ENCODE data around the gene SSC4D.
"Not testable (repeated sequence)": the region's sequence is repeated elsewhere in the genome, so short reads cannot be mapped to it uniquely, and the experiment has no call there.

SSC4D gene

DNA sequence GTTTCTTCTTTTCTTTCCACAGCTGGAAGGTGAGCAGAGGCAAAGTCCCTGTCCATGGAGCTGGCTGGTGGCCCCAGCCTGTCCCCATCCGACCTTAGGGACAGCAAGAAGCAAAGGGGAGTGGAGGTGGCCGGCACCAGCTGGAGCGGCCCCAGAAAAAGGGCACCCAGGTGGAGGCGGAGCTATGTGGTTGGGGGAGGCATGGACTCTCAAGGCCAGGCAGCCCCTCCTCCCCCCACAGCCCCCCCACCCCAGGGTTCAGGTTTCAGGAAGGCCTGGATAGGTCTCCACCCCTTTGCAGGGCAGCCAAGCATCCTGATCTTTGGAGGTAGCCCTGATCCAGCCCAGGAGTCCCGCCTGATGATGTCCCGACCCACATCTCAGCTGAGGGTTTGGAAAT, at the start of gene SSC4D:
SSC4D (minus strand) TSS at position 161 of the 400 bp plus-strand sequence. CDS start 5,258 bp downstream, outside the sequence.
- DNase-seq: no peak

DNA sequence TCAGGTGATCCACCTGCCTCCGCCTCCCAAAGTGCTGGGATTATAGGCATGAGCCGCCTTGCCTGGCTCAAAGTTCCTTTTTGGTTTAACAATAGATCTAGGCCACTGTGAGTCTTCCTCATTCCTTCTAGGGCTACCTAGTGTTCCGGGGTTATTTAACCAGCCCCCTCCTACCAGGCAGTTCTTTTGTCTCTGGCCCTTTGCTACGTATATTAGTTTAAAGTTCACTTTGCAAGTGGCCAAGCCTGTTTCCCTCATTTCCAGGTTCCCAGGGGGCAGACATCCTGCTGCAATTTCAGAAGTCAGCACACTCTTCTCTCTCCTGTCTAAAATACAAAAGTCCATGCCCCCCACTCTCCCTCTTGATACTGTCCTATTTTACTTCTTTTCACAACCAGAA, 49.0 kb upstream of the SSC4D start:
- not testable (repeated sequence) for DNase-seq

DNA sequence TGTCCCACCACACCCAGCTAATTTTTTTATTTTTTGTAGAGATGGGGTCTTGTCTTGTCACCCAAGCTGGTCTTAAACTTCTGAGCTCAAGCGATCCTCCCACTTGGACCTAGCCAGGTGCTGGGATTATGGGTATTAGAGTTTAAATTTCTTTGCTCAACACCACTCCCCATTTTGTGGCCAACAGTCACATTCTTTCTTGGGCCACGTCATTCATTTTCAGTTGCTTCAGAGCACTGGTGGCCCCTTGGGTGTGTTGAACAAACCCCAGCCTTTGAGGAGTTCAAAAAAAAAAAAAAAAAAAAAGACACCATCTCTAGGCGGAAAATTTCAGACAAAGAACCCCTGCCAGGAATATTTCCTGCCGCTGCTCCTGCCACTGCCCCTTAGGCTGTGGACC, 47.5 kb upstream of the SSC4D start:
- not testable (repeated sequence) for DNase-seq

DNA sequence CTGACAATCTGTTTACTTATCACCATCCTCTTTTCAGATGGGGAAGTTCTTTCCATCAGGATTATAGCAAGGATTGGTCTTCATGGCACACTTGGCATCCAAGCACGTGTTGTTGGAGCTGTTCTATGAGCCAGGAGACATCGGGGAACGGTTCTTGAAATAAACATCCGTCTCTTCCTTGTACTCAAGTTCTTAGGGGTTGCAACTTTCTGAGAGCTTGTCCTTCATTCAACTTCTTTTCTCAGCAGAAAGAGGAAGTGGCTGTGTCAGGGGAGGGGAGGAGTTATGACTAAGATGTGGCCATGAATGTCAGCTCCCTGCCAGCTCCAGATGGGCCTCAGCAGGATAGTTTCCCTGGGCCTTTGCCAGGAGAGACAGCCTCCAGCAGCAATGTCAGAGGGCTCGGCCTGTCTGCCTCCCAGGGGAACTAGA, 36.1 kb upstream of the SSC4D start:
- peak; percentile 11 for DNase-seq

DNA sequence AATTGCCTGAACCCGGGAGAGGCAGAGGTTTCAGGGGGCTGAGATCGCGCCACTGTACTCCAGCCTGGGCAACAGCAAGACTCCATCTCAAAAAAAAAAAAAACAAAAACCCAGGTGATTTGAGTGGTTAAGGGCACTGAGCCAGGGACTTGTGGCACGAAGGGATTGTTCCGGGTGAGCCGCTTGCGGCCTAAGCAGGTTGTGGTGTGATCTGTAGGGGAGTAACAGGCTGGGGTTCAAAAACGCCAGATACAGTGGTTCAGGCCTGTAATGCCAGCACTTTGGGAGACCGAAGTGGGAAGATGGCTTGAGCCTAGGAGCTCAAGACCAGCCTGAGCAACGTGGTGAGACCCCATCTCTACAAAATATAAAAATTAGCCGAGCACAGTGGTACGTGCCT, 34.3 kb upstream of the SSC4D start:
- peak; percentile 16 for DNase-seq

DNA sequence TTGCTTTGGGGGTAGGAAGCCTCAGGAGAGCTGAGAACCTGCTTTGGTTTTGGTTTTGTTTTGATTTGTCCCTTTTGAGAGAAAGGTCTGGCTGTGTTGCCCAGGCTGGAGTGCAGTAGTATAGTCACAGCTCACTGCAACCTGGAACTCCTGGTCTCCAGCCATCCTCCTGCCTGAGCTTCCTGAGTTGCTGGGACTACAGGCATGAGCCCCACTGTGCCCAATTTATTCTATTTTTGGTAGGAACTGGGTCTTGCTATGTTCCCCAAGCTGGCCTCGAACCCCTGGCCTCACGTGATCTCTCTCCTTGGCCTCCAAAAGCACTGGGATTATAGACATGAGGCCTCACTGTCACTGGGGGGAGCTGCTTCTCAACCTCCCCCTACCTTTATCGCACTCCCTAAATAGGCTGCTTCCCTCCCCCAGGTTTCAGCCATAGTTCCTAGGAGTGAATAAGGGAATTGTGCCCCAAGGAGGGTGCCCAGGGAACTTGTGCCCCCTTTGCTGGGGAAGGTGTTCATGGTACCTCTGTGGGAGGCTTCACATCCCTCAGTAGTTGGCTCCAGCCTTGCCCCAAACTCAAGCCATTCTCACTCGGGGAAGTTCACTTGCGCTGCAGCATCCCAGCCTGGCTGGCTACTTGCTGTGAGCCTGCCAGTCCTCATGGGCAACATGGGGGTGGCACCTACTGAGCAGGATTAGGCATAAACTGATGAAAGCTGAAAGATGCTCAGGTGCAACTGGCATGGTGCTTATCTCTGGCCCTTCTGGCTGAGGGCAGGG, 33.4 kb upstream of the SSC4D start:
- DNase-seq: not testable (repeated sequence)

DNA sequence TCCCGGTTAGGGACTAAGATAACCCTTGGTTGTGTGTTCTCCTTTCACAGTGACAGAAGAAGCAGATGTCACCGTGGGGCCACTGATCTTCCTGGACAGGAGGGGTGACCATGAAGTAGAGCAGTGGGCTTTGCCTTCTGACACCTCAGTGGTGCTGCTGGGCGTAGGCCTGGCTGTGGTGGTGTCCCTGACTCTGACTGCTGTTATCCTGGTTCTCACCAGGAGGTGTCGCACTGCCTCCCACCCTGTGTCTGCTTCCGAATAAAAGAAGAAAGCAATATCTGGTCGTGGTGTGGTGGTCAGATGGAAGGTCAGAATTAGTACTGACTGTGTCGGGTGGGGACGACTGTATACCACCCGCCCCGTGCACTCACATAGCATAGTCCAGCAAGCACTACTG, 32.3 kb upstream of the SSC4D start:
- DNase-seq: not testable (repeated sequence)

DNA sequence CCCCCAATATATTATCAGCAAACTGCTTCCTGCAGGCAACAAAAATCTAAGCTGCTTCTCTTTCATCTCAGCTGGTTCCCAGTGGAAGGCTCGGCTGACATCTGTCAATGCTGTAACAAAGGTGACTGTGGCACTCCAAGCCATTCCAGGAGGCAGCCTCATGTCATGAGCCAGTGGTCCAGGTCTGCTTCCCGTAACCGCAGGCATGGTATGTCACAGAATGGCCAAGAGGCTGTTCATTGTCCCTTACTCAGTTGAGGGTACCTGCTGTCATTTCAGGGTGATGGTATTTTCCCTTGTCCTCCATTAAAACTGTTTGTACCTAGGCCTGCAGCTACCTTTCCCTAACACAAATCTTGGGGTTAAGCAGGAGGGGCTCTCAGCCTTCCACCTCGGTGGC, 30.9 kb upstream of the SSC4D start:
- DNase-seq: not testable (repeated sequence)

DNA sequence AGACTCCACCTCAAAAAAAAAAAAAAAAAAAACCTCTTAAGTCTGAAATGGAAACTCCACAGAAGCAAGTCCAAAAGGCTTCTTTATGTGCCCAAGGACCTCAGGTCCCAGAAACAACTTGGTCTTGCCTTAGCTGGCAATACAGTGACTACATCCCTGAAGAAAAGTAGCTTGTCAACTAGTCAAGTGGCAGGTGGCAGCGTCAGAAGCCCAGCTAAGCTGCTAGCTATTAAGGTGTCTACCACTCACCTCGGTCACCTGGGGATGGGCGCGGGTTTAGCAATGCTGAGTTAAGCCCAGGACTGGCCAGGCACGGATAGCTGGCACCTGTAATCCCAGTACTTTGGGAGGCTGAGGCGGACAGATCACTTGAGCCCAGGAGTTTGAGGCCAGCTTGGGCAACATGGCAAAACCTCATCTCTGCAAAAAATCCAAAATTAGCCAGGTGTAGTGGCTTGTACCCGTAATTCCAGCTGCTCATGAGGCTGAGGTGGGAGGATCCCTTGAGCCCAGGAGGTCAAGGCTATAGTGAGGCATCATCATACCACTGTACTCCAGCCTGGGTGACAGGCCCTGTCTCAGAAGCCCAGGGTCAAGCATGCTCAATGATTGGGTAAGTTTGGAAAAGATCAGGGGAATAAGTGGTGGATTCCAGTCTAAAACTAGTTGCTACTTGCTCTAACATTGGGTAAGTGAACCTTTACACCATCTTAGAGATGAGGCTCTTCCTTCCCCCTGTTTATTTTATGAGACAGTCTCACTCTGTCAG, 29.8 kb upstream of the SSC4D start:
- DNase-seq: not testable (repeated sequence)

- peak; percentile 60 for DNase-seq
These were observed 28.4 kb upstream of the SSC4D start for GRCh38 chr7:76437873-76438272.

DNA sequence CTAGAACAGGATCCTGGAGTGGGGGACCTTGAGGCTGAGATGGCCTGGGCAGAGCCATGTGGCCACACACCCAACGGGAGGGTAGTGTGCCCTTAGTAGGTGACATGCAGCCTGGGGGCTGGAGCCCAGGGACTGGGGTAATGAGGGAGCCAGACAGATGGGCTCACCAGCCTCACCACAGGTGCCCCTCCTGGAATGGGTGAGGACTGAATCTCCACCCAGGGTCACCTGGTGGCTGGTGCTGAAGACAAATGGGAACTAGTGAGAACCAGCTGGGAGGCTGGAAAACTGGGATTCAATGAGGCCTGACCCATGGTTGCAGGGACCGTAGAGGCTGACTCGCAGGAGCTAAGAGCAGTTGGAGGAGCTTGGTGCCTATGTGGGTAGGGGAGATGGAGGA, 21.3 kb upstream of the SSC4D start:
- no peak for DNase-seq

GRCh38 chr7:76430211-76430610, 20.7 kb upstream of the SSC4D start:
- DNase-seq: no peak

GRCh38 chr7:76428868-76429805, 19.6 kb upstream of the SSC4D start:
- no peak for DNase-seq

- DNase-seq: no peak
These were observed 18.8 kb upstream of the SSC4D start for GRCh38 chr7:76428149-76428823.

DNA sequence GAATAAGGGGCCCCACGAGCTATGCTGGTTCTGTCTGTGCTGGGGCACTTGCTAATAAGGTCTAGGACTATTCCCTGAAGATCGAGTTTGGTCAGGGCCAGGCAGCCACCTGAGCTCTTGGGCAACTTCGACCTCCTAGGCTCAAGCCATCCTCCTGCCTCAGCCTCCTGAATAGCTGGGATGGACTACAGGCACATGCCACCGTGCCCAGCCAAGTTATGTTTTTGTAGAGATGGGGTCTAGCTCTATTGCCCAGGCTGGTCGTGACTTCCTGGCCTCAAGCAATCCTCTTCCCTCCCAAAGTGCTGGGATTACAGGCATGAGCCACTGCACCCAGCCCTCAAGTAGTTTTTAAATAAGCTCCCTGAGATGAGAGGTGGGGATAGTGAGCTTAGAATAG, 18.1 kb upstream of the SSC4D start:
- DNase-seq: no peak

DNA sequence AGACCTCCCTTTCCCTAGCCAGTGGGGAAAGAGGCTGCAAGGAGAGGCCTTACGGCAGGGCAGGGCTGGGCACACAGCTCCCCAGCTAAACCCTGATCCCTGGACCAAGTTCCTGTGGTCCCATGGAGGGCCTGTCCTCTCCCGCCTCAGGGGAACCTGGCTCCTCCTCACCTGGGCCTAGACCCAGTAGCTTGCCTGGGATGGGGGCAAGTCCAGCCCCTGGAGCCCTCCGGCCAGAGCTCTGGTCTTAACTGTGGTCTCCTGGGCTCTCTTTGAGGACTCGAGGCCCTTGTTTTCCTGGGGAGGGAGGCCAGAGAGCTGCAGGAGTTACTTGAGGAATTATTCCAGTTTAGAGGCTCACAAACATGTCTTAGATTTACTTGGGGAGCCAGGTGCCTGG, 16.7 kb upstream of the SSC4D start:
- DNase-seq: no peak

DNA sequence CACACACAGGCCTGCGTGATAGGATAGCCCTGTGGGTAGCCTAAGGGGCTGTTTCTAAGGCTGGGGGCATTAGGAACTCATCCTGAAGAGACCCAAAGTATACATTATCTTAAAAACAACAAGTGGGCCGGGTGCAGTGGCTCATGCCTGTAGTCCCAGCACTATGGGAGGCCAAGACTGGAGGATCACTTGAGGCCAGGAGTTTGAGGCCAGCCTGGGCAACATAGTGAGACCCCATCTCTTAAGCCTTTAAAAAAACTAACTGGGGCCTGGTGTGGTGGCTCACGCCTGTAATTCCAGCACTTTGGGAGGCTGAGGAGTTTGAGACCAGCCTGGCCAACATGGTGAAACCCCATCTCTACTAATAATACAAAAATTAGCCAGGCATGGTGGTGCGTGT, 16.1 kb upstream of the SSC4D start:
- not testable (repeated sequence) for DNase-seq

DNA sequence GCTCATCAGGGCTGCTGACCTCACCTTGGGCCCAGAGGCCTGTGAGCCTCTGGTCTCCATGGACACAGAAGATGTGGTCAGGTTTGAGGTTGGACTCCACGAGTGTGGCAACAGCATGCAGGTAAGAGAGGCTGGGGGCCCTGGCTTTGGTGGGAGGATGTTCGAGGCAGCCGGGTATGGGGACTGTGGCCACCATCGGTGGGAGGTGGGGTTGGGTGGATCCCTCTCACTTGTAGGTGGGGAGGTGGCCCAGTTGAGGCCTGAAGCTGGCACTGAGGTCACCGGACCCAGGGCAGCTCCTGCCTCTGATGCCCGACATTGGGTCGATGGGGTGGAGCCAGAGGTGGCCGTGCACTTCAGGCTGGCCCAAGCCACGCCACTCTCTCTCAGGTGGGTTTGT, 15.7 kb upstream of the SSC4D start:
- DNase-seq: no peak

DNA sequence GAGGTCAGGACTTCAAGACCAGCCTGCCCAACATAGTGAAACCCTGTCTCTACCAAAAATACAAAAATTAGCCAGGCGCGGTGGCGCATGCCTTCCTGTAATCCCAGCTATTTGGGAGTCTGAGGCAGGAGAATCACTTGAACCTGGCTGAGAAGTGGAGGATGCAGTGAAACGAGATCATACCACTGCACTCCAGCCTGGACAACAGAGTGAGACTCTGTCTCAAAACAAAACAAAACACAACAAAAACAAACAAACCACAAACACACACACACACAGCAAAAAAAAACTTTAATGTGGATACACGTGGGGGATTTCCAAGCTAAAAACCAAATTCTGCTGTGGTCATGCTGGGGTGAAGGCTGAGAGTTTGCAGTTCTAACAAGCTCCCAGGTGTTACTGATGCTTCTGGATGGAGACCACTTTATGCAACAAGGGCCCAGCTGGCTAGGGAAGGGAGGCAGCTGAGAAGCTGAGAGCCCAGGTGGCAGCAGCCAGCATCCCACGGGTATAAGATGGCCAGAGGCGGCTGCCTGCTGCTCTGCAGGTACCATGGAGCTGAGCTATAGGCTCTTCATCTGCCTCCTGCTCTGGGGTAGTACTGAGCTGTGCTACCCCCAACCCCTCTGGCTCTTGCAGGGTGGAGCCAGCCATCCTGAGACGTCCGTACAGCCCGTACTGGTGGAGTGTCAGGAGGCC, 15.1 kb upstream of the SSC4D start, which contains the start of gene ZP3:
ZP3 (plus strand) TSS at position 538 of the 699 bp plus-strand sequence; CDS start at position 553, 15 bp downstream.
- no peak for DNase-seq

- no peak for DNase-seq
These were observed 14.3 kb upstream of the SSC4D start for GRCh38 chr7:76423666-76424412.

DNA sequence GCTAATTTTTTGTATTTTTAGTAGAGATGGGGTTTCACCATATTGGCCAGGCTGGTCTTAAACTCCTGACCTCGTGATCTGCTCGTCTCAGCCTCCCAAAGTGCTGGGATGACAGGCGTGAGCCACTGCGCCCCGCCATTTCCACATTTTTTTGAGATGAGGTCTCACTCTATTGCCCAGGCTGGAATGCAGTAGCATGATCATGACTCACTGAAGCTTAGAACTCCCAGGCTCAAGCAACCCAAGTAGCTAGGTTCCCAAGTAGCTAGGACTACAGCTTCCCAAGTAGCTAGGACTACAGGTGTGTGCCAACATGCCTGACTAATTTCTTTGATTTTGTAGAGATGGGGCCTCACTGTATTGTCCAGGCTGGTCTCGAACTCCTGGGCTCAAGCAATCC, 11.6 kb upstream of the SSC4D start:
- DNase-seq: not testable (repeated sequence)

Data from CD4-positive, alpha-beta T cell treated with Interleukin-12 subunit alpha and Interleukin-12 subunit beta, for 1 hour (primary cell).